DND-41 (cell line): ENCODE data around the gene PNPLA6.

Experiments
- CTCF ChIP-seq: IDR thresholded peaks from 2 replicates; pipeline ENCODE4 v1.5.1; 2012; ENCODE audit warnings: borderline replicate concordance, low read length, moderate library complexity, mild to moderate bottlenecking; ENCODE audit not compliant: poor library complexity, severe bottlenecking; ENCODE audit errors: extremely low read depth
- EZH2 ChIP-seq: IDR thresholded peaks from 3 replicates; pipeline ENCODE4 v1.6.1; 2012; ENCODE audit warnings: borderline replicate concordance, low read depth, mild to moderate bottlenecking, moderate library complexity, low read length, inconsistent platforms; ENCODE audit not compliant: severe bottlenecking

DNA sequence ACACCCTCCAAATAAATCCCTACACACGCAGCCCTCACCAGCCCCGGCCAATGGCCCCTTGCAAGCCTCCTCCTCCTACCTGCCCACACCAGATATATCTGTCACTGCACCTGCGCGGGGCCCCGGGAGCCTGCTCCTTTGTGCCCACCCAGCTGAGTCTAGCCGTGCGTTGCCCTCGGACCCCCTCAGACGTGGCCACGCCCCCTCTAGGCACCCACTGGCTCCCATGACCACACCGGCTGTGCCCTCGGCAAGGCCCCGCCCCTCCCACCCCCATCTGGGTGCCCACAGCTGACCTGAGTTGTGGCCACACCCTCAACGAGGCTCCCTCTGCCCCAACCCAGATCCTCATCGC is 6.3 kb upstream of the PNPLA6 start:
- TF ChIP-seq EZH2 (no peak), CTCF (no peak)
